B cell (primary cell): ENCODE measurements around the gene ZFP91. TPM values are rescaled to one million over a fixed set of nuclear protein-coding genes. Genes with fewer than 3 reads are reported as not detected.

Experiments used
- ATAC-seq: fragments of 200-7000 bp; cut with Tn5 transposase; one replicate; pipeline ENCODE4 v1.10.0; 2021; ENCODE audit warnings: low read depth, mild to moderate bottlenecking, moderate number of reproducible peaks, moderate library complexity
- CTCF ChIA-PET: fragments of 350-600 bp; sonication (Branson Sonifier 250); formaldehyde crosslinking; loops from one replicate; lab custom pipeline; 2021; ENCODE audit warnings: antibody characterized with exemption, inconsistent platforms; lab: Charles Lee
- POLR2A ChIA-PET: fragments of 350-600 bp; sonication (Branson Sonifier 250); formaldehyde crosslinking; loops from one replicate; lab custom pipeline; 2021; ENCODE audit warnings: antibody characterized with exemption; lab: Charles Lee
- DNase-seq: peaks from one replicate; pipeline ENCODE4 v3.0.0; 2013
- H2AFZ ChIP-seq: 2 replicates; pipeline ENCODE4 v1.6.1; 2012; ENCODE audit warnings: mild to moderate bottlenecking, low read depth, low read length; ENCODE audit not compliant: insufficient read depth, poor library complexity, severe bottlenecking
- H3K27ac ChIP-seq, 2 donors: 1 replicate in 1 of 2; 2 replicates in 1 of 2; pipeline ENCODE4 v1.5.1; 2012 to 2013; ENCODE audit warnings: low read length in 2 of 2, mild to moderate bottlenecking in 2 of 2, moderate library complexity in 1 of 2
- H3K27me3 ChIP-seq, 4 experiments: fragments of 200-600 bp in 1 of 4; sonication (generic) in 1 of 4; replicated peaks in 1 of 4; 1 replicate in 2 of 4; 2 replicates in 2 of 4; pipeline versions ENCODE4 v1.6.1 to v1.7.0; 2013 to 2016; ENCODE audit warnings: low read length in 3 of 4, mild to moderate bottlenecking in 2 of 4, mixed read lengths in 1 of 4, moderate library complexity in 1 of 4; ENCODE audit not compliant: insufficient read depth in 4 of 4, control insufficient read depth in 3 of 4; ENCODE audit errors: control extremely low read depth in 1 of 4
- H3K36me3 ChIP-seq, 2 experiments: replicated peaks in 1 of 2; 1 replicate in 1 of 2; 2 replicates in 1 of 2; pipeline versions ENCODE4 v1.6.1 to v1.7.1; 2013; ENCODE audit warnings: low read length in 1 of 2; ENCODE audit not compliant: insufficient read depth in 2 of 2, control insufficient read depth in 1 of 2; ENCODE audit errors: control extremely low read depth in 1 of 2, extremely low read depth in 1 of 2
- H3K4me1 ChIP-seq, 2 donors: fragments of 200-600 bp in 1 of 2; sonication (generic) in 1 of 2; 1 replicate in 1 of 2; 2 replicates in 1 of 2; pipeline versions ENCODE4 v1.5.1 to v1.6.1; 2013 to 2017; ENCODE audit warnings: low read length in 2 of 2; ENCODE audit not compliant: control insufficient read depth in 2 of 2, insufficient read depth in 2 of 2
- H3K4me2 ChIP-seq: replicated peaks from 2 replicates; pipeline ENCODE3; 2012; ENCODE audit warnings: mild to moderate bottlenecking, low read depth, low read length; ENCODE audit not compliant: poor library complexity, severe bottlenecking
- H3K4me3 ChIP-seq, 5 experiments: fragments of 200-600 bp in 1 of 5; sonication (generic) in 1 of 5; 1 replicate in 3 of 5; 2 replicates in 2 of 5; pipeline versions ENCODE4 v1.5.1 to v1.7.0; 2011 to 2016; ENCODE audit warnings: low read length in 4 of 5, mild to moderate bottlenecking in 4 of 5, low read depth in 2 of 5, control low read depth in 1 of 5, moderate library complexity in 1 of 5; ENCODE audit not compliant: insufficient read depth in 1 of 5; ENCODE audit errors: control extremely low read depth in 1 of 5, extremely low read depth in 1 of 5
- H3K79me2 ChIP-seq: fragments of 200-600 bp; sonication (generic); one replicate; pipeline ENCODE4 v1.6.0; 2016; ENCODE audit warnings: low read length; ENCODE audit not compliant: control insufficient read depth, insufficient read depth
- H3K9ac ChIP-seq: fragments of 200-600 bp; sonication (generic); 2 replicates; pipeline ENCODE4 v1.6.1; 2017; ENCODE audit warnings: mild to moderate bottlenecking, low read length, moderate library complexity
- H3K9me3 ChIP-seq, 3 donors: one replicate each; pipeline versions ENCODE4 v1.6.1 to v1.7.1; 2013; ENCODE audit warnings: low read length in 2 of 3; ENCODE audit not compliant: control insufficient read depth in 2 of 3, insufficient read depth in 1 of 3; ENCODE audit errors: control extremely low read depth in 1 of 3
- H4K20me1 ChIP-seq: 2 replicates; pipeline ENCODE4 v1.6.0; 2012; ENCODE audit warnings: mild to moderate bottlenecking, low read length; ENCODE audit not compliant: insufficient read depth, control insufficient read depth, poor library complexity, severe bottlenecking
- H3K27ac Mint-ChIP-seq: one replicate; pipeline ENCODE4 v1.8.0; 2021; ENCODE audit warnings: mixed read lengths
- H3K27me3 Mint-ChIP-seq: one replicate; pipeline ENCODE4 v1.8.0; 2021; ENCODE audit warnings: mixed read lengths
- H3K4me1 Mint-ChIP-seq: one replicate; pipeline ENCODE4 v1.8.0; 2021; ENCODE audit warnings: mixed read lengths
- H3K4me3 Mint-ChIP-seq: one replicate; pipeline ENCODE4 v1.8.0; 2021; ENCODE audit warnings: mixed read lengths
- H3K9me3 Mint-ChIP-seq: one replicate; pipeline ENCODE4 v1.8.0; 2022; ENCODE audit warnings: mixed read lengths; ENCODE audit not compliant: insufficient read depth
- EZH2 ChIP-seq: IDR thresholded peaks from 2 replicates; pipeline ENCODE4 v1.6.1; 2012; ENCODE audit warnings: borderline replicate concordance, low read depth, mild to moderate bottlenecking, moderate library complexity, low read length; ENCODE audit not compliant: insufficient read depth, poor library complexity, severe bottlenecking
- WGBS: methylation state at CpG from one replicate; pipeline ENCODE4 v1.1.5; 2013; ENCODE audit warnings: missing lambda C conversion rate; ENCODE audit not compliant: insufficient coverage; 5-methylcytosine and 5-hydroxymethylcytosine counted together
- intact Hi-C: fragments of 100-400 bp; cut with micrococcal nuclease; formaldehyde crosslinking; loops from one replicate; pipeline ENCODE4 v1.10.0; 2022
- polyA plus RNA-seq: library from polyadenylated mRNA; depleted of rRNA; stranded (reverse); fragments of >200 nt; gene quantifications from 2 replicates; pipeline ENCODE4 v1.2.3, GENCODE V29; 2012
- total RNA-seq, 2 donors: library from RNA; stranded (reverse); fragments of 120-200 nt in 1 of 2; gene quantifications; 1 replicate in 1 of 2; 2 replicates in 1 of 2; pipeline versions ENCODE4 v1.2.3 to v1.2.4, GENCODE V29; 2013 to 2022
- TF ChIP-seq, protein P1 (sequence below): fragments of 200-600 bp; IDR thresholded peaks from one replicate; pipeline ENCODE4 v1.8.0; 2022; ENCODE audit warnings: antibody characterized with exemption, mild to moderate bottlenecking

The ZFP91 gene
- total and polyA plus RNA-seq, 2 donors (not counting 1 experiment from before 2014, with no cell fraction given) = 14.4 to 51.2 TPM

DNA sequence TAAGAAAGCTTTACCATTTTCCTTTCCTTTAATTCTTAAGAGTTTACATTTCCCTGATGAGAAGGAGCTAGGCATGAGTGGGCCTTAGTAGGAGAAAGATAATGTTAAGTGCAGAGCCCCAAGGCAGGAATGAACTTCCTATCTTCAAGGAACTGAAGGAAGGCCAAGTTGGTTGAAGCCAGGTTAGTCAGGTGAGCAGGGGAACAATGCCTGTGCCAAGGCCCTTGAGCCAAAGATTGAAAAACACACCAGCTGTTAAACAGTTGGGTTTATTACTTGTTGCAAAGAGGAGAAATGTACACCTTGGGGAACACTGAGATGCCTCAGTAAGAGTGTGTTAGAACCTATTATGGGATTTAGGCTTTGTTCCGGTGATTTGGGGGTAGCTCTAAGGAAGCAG, 53.6 kb downstream of the ZFP91 start:
- intact Hi-C loops = no loop called here
- DNase-seq (no peak), ATAC-seq (no peak)
- H3K9me3 Mint-ChIP-seq = no peaks in the 10 kb centered on the region
- H3K27me3 Mint-ChIP-seq = no peaks in the 10 kb centered on the region
- Histone ChIP-seq H3K9me3 (no peaks in the 10 kb centered on the region), H3K79me2 (no peaks in the 10 kb centered on the region), H3K4me1 (no peaks in the 10 kb centered on the region), H3K36me3 (no peaks in the 10 kb centered on the region), H3K4me3 (no peak overlapping the region), H3K27me3 (no peaks in the 10 kb centered on the region), H2AFZ (no peak overlapping the region), H3K27ac (no peak overlapping the region), H3K9ac (no peak overlapping the region), H3K4me2 (no peak overlapping the region), H4K20me1 (no peaks in the 10 kb centered on the region)
- ChIA-PET CTCF (interaction anchor here (0.7 to 1.7 kb wide), 6 partner anchors 8 to 539 kb away, joined by 3 to 5 read pairs (median 4); partner anchors contain the start of gene DTX4), POLR2A (no interaction called here)
- TF ChIP-seq EZH2 = no peak
- TF ChIP-seq, protein P1, sequence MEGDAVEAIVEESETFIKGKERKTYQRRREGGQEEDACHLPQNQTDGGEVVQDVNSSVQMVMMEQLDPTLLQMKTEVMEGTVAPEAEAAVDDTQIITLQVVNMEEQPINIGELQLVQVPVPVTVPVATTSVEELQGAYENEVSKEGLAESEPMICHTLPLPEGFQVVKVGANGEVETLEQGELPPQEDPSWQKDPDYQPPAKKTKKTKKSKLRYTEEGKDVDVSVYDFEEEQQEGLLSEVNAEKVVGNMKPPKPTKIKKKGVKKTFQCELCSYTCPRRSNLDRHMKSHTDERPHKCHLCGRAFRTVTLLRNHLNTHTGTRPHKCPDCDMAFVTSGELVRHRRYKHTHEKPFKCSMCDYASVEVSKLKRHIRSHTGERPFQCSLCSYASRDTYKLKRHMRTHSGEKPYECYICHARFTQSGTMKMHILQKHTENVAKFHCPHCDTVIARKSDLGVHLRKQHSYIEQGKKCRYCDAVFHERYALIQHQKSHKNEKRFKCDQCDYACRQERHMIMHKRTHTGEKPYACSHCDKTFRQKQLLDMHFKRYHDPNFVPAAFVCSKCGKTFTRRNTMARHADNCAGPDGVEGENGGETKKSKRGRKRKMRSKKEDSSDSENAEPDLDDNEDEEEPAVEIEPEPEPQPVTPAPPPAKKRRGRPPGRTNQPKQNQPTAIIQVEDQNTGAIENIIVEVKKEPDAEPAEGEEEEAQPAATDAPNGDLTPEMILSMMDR = no peak
- no peak overlapping the region for H3K4me3 Mint-ChIP-seq
- 100% methylated on average over 1 of the region's 1 CpG for WGBS
- H3K4me1 Mint-ChIP-seq = peaks cover 10% of the 10 kb centered on the region
- no peak overlapping the region for H3K27ac Mint-ChIP-seq

DNA sequence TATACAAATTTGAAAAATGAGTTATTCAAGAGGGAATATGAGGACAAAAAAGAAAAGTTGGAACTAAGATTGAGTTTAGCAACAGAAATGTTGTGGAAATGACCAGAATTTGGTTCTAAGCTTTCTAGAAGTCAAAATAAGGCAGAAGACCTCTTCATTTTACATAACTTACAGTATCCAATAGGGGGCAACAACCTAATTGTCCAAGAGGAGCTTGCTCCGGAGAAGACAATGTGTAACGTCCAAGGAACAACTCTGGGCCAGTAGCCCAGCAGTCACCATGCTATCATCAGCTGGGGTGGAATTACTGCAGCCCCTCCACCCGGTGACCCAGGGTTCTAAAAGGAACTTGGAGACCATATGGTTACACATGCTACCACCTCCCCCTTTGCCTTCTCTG, 57.7 kb downstream of the ZFP91 start:
- ATAC-seq (no peak), DNase-seq (no peak)
- no peak overlapping the region for H3K4me3 Mint-ChIP-seq
- Histone ChIP-seq H3K4me3 (no peak overlapping the region), H2AFZ (no peak overlapping the region), H3K4me2 (no peak overlapping the region), H3K9me3 (no peaks in the 10 kb centered on the region), H3K4me1 (peaks cover 10 to 12% of the 10 kb centered on the region in 2 donors), H3K27me3 (no peaks in the 10 kb centered on the region), H3K79me2 (no peaks in the 10 kb centered on the region), H3K36me3 (no peaks in the 10 kb centered on the region), H3K9ac (no peak overlapping the region), H3K27ac (no peak overlapping the region), H4K20me1 (no peaks in the 10 kb centered on the region)
- ChIA-PET CTCF (interaction anchor here (0.7 to 5.3 kb wide), 6 partner anchors 8 to 520 kb away, joined by 3 to 25 read pairs (median 3); no protein-coding TSS in a partner anchor), POLR2A (no interaction called here)
- TF ChIP-seq, protein P1 = no peak
- no peak for TF ChIP-seq EZH2
- H3K4me1 Mint-ChIP-seq = peaks cover 14% of the 10 kb centered on the region
- no peak overlapping the region for H3K27ac Mint-ChIP-seq
- no peaks in the 10 kb centered on the region for H3K27me3 Mint-ChIP-seq
- H3K9me3 Mint-ChIP-seq = no peaks in the 10 kb centered on the region
- intact Hi-C loops = no loop called here
- WGBS = 95% methylated on average over 2 of the region's 3 CpGs
